Ectodermal cell (in vitro differentiated cells): ENCODE results near the gene ODF2L. TPM values are rescaled to one million over a fixed set of nuclear protein-coding genes. Genes with fewer than 3 reads are reported as not detected.

Source experiments
- H3K27ac ChIP-seq: 2 replicates; pipeline ENCODE4 v1.7.0; 2013; ENCODE audit warnings: mild to moderate bottlenecking, low read depth, low read length; ENCODE audit not compliant: insufficient read depth, poor library complexity, severe bottlenecking
- H3K27me3 ChIP-seq: 2 replicates; pipeline ENCODE4 v1.7.0; 2013; ENCODE audit warnings: mild to moderate bottlenecking, low read length; ENCODE audit not compliant: insufficient read depth, control insufficient read depth, poor library complexity, severe bottlenecking
- H3K36me3 ChIP-seq: one replicate; pipeline ENCODE4 v1.7.0; 2013; ENCODE audit warnings: low read length; ENCODE audit not compliant: control insufficient read depth, insufficient read depth
- H3K4me1 ChIP-seq: one replicate; pipeline ENCODE4 v1.7.0; 2013; ENCODE audit warnings: low read length; ENCODE audit not compliant: control insufficient read depth, insufficient read depth
- H3K4me3 ChIP-seq: 2 replicates; pipeline ENCODE4 v1.7.0; 2013; ENCODE audit warnings: low read depth, low read length, control low read depth; ENCODE audit not compliant: insufficient read depth
- H3K9me3 ChIP-seq: 2 replicates; pipeline ENCODE4 v1.7.0; 2013; ENCODE audit warnings: mild to moderate bottlenecking, low read length, moderate library complexity; ENCODE audit not compliant: control insufficient read depth
- WGBS, 2 experiments: methylation state at CpG; one replicate each; pipeline ENCODE4 v1.1.7; 2013; ENCODE audit warnings: missing lambda C conversion rate in 2 of 2; 5-methylcytosine and 5-hydroxymethylcytosine counted together
- polyA plus RNA-seq, 4 experiments: library from polyadenylated mRNA; stranded (reverse); fragments of 50-300 nt; gene quantifications; one replicate each; pipeline ENCODE4 v1.2.3, GENCODE V29; 2013

The ODF2L gene, protein sequence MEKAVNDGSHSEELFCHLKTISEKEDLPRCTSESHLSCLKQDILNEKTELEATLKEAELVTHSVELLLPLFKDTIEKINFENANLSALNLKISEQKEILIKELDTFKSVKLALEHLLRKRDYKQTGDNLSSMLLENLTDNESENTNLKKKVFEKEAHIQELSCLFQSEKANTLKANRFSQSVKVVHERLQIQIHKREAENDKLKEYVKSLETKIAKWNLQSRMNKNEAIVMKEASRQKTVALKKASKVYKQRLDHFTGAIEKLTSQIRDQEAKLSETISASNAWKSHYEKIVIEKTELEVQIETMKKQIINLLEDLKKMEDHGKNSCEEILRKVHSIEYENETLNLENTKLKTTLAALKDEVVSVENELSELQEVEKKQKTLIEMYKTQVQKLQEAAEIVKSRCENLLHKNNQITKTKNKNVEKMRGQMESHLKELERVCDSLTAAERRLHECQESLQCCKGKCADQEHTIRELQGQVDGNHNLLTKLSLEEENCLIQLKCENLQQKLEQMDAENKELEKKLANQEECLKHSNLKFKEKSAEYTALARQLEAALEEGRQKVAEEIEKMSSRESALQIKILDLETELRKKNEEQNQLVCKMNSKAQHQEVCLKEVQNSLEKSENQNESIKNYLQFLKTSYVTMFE
- polyA plus RNA-seq (2013, experiment 1 of 4): 37.3 TPM
- 38.5 TPM for polyA plus RNA-seq (2013, experiment 2 of 4)
- polyA plus RNA-seq (2013, experiment 3 of 4): 41.1 TPM
- polyA plus RNA-seq (2013, experiment 4 of 4): 45.8 TPM

DNA sequence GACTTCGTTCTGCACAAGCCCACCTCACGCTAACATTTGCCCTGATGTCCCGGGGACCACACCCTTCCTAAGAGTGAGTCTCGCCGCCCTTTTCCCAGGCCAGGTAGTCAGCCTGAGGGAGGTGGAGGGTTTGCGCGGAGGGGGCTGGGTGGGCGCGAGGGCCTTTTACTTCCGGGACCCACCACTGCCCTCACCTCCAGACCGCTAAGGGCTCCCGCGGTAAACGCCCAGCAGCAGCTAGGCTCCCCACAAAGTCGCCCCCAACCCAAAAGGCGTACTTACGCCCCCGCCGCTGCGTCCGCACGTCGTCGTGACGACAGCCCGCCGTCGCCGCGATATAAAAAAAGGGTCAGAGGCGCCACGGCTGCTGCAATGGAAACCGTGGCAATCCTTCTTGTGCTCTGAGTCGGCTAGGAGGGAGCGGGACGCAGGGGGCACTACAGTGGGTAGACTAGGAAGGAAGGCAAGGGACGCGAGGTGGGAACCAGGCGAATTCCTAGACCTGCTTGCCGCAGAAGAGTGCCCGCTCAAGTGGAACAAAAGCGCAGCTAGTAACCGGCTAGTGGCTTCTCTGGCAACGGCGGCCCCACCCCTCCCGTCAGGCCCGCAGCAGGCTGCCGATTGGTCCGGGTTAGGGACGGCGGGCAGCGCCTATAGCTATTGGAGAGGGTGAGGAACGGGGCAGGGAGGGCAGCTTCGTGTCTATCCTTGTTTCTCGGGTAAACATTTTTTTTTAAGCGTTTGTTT is at the start of gene ODF2L:
Gene ODF2L (minus strand): TSS at position 573 of the 747 bp plus-strand sequence. CDS start 9,296 bp downstream, outside the sequence.
- peaks cover 4% of the 10 kb centered on the region for H3K4me1 ChIP-seq
- 0% methylated on average over 56 of the region's 56 CpGs for WGBS, 2 experiments
- H3K36me3 ChIP-seq: no peaks in the 10 kb centered on the region
- H3K4me3 ChIP-seq: peak within 1 kb of the TSS; percentile 91
- H3K27me3 ChIP-seq: peaks cover 1% of the 10 kb centered on the region
- H3K9me3 ChIP-seq: no peaks in the 10 kb centered on the region
- H3K27ac ChIP-seq: peak within 1 kb of the TSS; percentile 75

DNA sequence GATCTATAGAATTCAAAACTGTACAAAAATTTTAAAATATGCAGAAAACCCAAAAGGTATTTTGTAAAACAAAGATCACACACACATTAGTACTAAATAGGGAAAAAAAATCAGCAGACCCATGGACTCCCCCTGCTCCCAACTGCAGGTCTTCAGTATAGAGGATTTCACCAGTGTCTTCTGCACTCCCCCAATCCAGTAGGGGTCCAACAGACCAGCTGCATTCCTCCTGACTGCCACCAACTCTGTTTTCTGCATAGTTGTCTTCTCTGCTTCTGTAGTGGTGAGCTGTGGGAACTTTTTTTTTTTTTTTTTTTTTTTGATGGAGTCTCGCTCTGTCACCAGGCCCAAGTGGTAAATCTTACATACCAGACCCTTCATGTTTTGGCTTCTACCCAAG is 49.8 kb upstream of the ODF2L start:
- H3K27me3 ChIP-seq: no peaks in the 10 kb centered on the region
- no peaks in the 10 kb centered on the region for H3K36me3 ChIP-seq
- H3K4me1 ChIP-seq: no peaks in the 10 kb centered on the region
- H3K4me3 ChIP-seq: no peak overlapping the region
- H3K9me3 ChIP-seq: no peaks in the 10 kb centered on the region
- 88 to 95% methylated on average over 1 of the region's 1 CpG for WGBS, 2 experiments
- no peak overlapping the region for H3K27ac ChIP-seq

DNA sequence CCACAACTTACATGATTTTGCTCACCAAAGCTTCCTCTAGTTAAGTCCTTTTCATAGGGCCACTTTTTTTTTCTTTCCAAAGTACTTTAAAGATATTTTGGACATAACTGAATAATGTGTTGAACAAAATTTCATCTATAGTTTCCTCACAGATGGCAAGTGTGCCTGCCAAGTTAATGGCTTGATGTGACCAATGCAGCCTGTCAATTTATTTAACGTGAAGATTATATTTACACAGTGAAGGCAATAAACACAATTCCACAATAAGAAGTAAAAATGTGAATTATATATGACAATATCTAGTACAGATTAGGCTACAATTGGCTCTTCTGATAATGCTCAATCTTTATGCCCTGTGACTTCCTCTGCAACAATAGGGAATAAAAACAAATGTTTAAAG is 45.9 kb upstream of the ODF2L start:
- H3K4me1 ChIP-seq: no peaks in the 10 kb centered on the region

DNA sequence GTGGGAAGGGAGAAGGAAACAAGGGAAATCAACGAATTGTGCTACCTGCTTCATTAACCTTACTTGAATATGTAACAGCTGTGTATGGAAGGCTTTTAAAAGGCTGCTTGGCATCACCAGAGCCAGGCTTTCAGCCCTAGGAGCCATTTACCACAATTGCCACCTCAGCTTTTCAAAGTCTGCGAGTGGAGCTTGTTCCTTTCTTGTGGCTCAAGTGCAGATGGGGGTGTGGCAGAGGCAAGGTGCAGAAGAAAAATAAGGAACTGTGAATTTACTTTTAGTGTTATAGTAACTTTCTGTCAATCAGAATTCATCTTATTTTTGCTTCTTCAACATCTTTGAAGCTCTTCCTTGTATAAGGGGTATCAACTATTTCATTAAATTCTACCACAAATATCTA is 45.5 kb upstream of the ODF2L start:
- Histone ChIP-seq H3K9me3 (no peaks in the 10 kb centered on the region), H3K4me3 (no peak overlapping the region), H3K27ac (no peak overlapping the region), H3K36me3 (no peaks in the 10 kb centered on the region), H3K4me1 (no peaks in the 10 kb centered on the region), H3K27me3 (no peaks in the 10 kb centered on the region)
- WGBS, 2 experiments: 67 to 96% methylated on average over 1 to 2 of the region's 2 CpGs

More for the DNA sequence above, 45.9 kb upstream of the ODF2L start:
- Histone ChIP-seq H3K4me3 (no peak overlapping the region), H3K27ac (no peak overlapping the region), H3K9me3 (no peaks in the 10 kb centered on the region), H3K36me3 (no peaks in the 10 kb centered on the region), H3K27me3 (no peaks in the 10 kb centered on the region)
- WGBS, 2 experiments: 83% methylated on average over 1 of the region's 1 CpG; no CpG with 5 or more reads in 1 of the 2 experiments

DNA sequence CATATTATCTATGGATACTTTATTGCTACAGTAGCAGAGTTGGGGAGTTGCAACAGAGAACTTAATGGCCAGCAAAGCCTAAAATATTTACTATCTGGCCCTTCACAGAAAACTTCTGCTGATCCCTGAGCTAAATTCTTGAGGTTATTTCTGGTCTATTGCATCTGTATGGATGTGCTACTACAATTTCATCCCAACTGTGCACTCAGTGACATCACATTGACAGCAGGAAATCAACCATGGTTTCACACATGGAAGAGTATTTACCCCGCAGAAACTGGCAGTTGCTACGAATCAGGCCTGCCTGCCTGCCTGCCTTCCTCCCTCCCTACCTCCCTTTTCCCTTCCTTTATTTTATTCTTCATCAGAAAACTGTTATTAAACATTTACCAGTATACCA is 39.9 kb upstream of the ODF2L start:
- WGBS, 2 experiments: 81 to 93% methylated on average over 2 of the region's 2 CpGs
- Histone ChIP-seq H3K4me1 (no peaks in the 10 kb centered on the region), H3K36me3 (no peaks in the 10 kb centered on the region), H3K27me3 (no peaks in the 10 kb centered on the region), H3K4me3 (no peak overlapping the region), H3K9me3 (no peaks in the 10 kb centered on the region), H3K27ac (no peak overlapping the region)

DNA sequence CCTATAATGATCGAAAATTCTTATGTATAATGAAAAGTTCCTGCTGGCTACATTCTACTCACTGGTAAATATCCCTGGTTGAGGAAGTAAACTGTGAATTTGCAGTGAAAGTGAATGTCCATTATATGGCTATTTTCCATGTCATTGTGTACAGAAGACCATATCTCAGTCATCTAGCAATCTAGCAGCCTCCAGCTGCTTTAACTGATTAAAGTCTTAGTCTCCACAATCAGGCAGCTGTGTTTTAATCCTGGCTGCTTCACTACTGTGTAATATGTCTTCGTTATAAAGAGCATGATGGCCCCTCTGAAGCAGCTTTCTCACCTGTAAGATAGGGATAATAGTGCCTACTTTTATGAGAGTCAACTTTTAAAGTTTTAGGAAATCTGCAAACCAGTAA is 39.2 kb upstream of the ODF2L start:
- Histone ChIP-seq H3K4me3 (no peak overlapping the region), H3K36me3 (no peaks in the 10 kb centered on the region), H3K27me3 (no peaks in the 10 kb centered on the region), H3K9me3 (no peaks in the 10 kb centered on the region), H3K4me1 (no peaks in the 10 kb centered on the region), H3K27ac (no peak overlapping the region)
- 83 to 100% methylated on average over 1 to 2 of the region's 2 CpGs for WGBS, 2 experiments

DNA sequence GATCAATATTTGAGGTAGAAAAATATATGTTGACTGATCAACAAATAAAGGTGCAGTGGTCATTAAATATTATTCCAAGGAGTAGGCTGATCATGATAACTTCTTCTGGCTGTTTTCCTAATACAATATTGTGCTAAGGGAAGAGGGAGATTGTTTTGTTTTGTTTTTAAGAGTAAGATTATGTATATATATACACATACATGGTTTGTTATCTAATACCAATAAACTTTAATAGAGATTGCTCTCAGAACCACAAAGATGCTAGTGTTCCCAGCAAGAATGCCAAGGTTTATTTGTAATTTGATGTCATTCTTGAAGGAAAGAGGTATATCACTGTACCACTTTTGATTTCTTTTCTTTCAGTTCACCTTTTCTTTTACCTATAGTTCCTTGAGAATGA is 37.9 kb upstream of the ODF2L start:
- H3K4me1 ChIP-seq: no peaks in the 10 kb centered on the region
- H3K27me3 ChIP-seq: no peaks in the 10 kb centered on the region
- no peak overlapping the region for H3K27ac ChIP-seq
- no peak overlapping the region for H3K4me3 ChIP-seq
- no peaks in the 10 kb centered on the region for H3K9me3 ChIP-seq
- H3K36me3 ChIP-seq: no peaks in the 10 kb centered on the region

DNA sequence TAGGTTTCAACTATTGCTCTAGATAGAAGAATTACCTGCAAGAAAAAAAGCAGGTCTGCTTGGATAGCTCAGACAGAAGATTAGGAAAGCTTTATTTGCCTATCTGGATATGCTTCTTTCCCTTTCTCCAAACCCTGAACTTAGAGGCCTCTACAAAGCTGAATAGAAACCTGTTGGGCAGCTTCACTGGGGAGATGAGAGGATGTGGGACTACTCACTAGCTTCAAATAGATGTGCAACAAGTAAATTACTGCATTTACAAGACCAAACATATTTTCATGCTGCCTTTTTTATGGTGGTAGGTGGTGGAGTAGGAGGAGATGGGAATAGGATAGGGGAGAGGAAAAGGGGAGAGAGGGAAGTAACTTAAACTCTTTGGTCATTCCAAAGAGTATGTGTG is 34.3 kb upstream of the ODF2L start:
- no peak overlapping the region for H3K4me3 ChIP-seq
- H3K4me1 ChIP-seq: no peaks in the 10 kb centered on the region
- no peaks in the 10 kb centered on the region for H3K27me3 ChIP-seq
- H3K27ac ChIP-seq: no peak overlapping the region
- H3K36me3 ChIP-seq: no peaks in the 10 kb centered on the region
- H3K9me3 ChIP-seq: no peaks in the 10 kb centered on the region

DNA sequence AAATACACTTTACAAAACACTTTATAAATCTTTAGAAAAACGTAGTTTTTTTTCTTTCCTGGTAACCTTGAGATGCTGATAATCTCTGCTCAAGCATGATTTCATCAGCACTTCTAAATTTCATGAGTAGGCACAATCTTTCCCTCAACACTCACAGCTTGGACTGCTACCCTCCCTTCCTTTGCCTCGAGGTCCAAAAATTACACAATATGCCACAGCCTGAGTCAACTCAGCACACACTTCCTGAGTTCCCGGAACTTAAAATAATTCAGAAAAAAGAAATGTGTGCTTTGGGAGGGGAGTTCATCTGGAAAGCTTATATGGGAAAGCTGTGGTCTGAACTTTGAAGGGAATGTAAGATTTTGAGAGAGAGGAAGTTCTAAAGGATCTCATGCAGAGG is 33.7 kb upstream of the ODF2L start:
- Histone ChIP-seq H3K27me3 (no peaks in the 10 kb centered on the region), H3K4me1 (no peaks in the 10 kb centered on the region), H3K4me3 (no peak overlapping the region), H3K9me3 (no peaks in the 10 kb centered on the region), H3K27ac (no peak overlapping the region), H3K36me3 (no peaks in the 10 kb centered on the region)
- 87 to 90% methylated on average over 3 of the region's 3 CpGs for WGBS, 2 experiments

DNA sequence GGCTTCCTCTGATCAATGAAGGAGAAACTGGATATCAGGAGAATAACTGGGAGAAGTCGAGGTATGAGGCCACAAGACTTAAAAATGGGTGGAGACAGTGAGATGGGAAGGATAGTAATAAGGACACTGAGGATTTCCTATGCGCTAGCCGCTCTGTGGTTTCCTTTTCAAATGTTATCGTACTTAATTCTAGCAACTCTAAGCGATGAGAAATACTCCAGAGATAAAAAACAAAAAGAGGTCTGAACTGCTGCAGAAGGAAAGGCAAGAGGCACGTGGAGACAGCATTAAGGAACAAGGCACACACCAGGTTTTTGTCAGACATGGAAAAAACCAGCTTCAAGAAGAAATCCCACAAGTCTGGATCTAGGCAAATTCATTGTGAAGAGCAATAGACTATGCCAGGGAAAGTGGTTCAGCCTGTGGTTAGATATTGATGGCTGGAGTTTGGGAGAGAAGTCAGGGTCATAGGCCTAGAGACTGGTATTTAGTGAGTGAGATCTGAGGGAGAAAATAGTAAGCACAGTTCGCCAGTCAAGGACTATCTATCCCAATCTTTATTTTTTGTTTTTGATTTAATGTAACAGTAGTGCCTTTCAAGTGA is 33.1 kb upstream of the ODF2L start:
- Histone ChIP-seq H3K9me3 (no peaks in the 10 kb centered on the region), H3K27me3 (no peaks in the 10 kb centered on the region), H3K4me3 (no peak overlapping the region), H3K4me1 (no peaks in the 10 kb centered on the region), H3K27ac (no peak overlapping the region), H3K36me3 (no peaks in the 10 kb centered on the region)
- 90 to 95% methylated on average over 6 of the region's 7 CpGs for whole genome bisulfite sequencing, 2 experiments
